Endodermal cell (in vitro differentiated cells): Measurements from ENCODE around the gene OBSL1. TPM values are rescaled to one million over a fixed set of nuclear protein-coding genes. Genes with fewer than 3 reads are reported as not detected.

Experiments used
- DNase-seq: peaks from one replicate; pipeline ENCODE4 v3.0.0-alpha.2; 2017
- H3K27ac ChIP-seq: 2 replicates; pipeline ENCODE4 v1.5.1; 2013; ENCODE audit warnings: mild to moderate bottlenecking, low read depth, low read length, moderate library complexity
- H3K27me3 ChIP-seq: 2 replicates; pipeline ENCODE4 v1.6.1; 2013; ENCODE audit warnings: mild to moderate bottlenecking, low read length, moderate library complexity; ENCODE audit not compliant: insufficient read depth, control insufficient read depth, poor library complexity, severe bottlenecking
- H3K36me3 ChIP-seq: 2 replicates; pipeline ENCODE4 v1.7.0; 2013; ENCODE audit warnings: mild to moderate bottlenecking, low read length, moderate library complexity; ENCODE audit not compliant: control insufficient read depth, insufficient read depth
- H3K4me1 ChIP-seq: one replicate; pipeline ENCODE4 v1.7.0; 2013; ENCODE audit warnings: low read length; ENCODE audit not compliant: control insufficient read depth, insufficient read depth
- H3K4me3 ChIP-seq: 2 replicates; pipeline ENCODE4 v1.5.1; 2013; ENCODE audit warnings: mild to moderate bottlenecking, low read length, moderate library complexity
- H3K9ac ChIP-seq: 2 replicates; pipeline ENCODE4 v1.6.1; 2013; ENCODE audit warnings: mild to moderate bottlenecking, low read length, moderate library complexity; ENCODE audit not compliant: poor library complexity, severe bottlenecking; ENCODE audit errors: extremely low read depth
- H3K9me3 ChIP-seq: 2 replicates; pipeline ENCODE4 v1.6.1; 2013; ENCODE audit warnings: mild to moderate bottlenecking, low read length, moderate library complexity; ENCODE audit not compliant: control insufficient read depth
- H3K27ac Mint-ChIP-seq: 2 replicates; pipeline ENCODE4 v1.8.0; 2020; ENCODE audit warnings: mixed read lengths
- H3K27me3 Mint-ChIP-seq: 2 replicates; pipeline ENCODE4 v1.8.0; 2021; ENCODE audit warnings: mild to moderate bottlenecking, mixed read lengths; ENCODE audit not compliant: insufficient read depth
- H3K36me3 Mint-ChIP-seq: 2 replicates; pipeline ENCODE4 v1.8.0; 2020; ENCODE audit warnings: low read depth, mixed read lengths
- H3K4me1 Mint-ChIP-seq: 2 replicates; pipeline ENCODE4 v1.8.0; 2020; ENCODE audit warnings: mixed read lengths
- H3K4me3 Mint-ChIP-seq: 2 replicates; pipeline ENCODE4 v1.8.0; 2020; ENCODE audit warnings: mild to moderate bottlenecking, moderate library complexity, mixed read lengths
- H3K9me3 Mint-ChIP-seq: 2 replicates; pipeline ENCODE4 v1.8.0; 2020; ENCODE audit warnings: mild to moderate bottlenecking, mixed read lengths
- WGBS, 2 experiments: methylation state at CpG; one replicate each; pipeline versions ENCODE4 v1.1.5 to v1.1.7; 2013; ENCODE audit warnings: missing lambda C conversion rate in 2 of 2, mixed read lengths in 1 of 2; ENCODE audit not compliant: insufficient coverage in 1 of 2, insufficient read length in 1 of 2; 5-methylcytosine and 5-hydroxymethylcytosine counted together
- total RNA-seq, 2 donors: library from RNA; stranded (reverse); fragmentation: NEBNext Ultra II Directional in 1 of 2; extraction: Animal tissue kit (Norgen Biotek cat#: 25700) in 1 of 2; gene quantifications; 2 replicates in 1 of 2; 3 replicates in 1 of 2; pipeline ENCODE4 v1.2.1, GENCODE V29; 2021
- TF ChIP-seq, protein P1 (sequence below): fragments of 200-600 bp; sonication (generic); conservative IDR thresholded peaks from 2 replicates; pipeline ENCODE4 v1.5.0; 2021; ENCODE audit warnings: antibody characterized with exemption, mild to moderate bottlenecking

OBSL1 gene
- total RNA-seq, 2 donors from 2014 or later: 156 to 162 TPM

DNA sequence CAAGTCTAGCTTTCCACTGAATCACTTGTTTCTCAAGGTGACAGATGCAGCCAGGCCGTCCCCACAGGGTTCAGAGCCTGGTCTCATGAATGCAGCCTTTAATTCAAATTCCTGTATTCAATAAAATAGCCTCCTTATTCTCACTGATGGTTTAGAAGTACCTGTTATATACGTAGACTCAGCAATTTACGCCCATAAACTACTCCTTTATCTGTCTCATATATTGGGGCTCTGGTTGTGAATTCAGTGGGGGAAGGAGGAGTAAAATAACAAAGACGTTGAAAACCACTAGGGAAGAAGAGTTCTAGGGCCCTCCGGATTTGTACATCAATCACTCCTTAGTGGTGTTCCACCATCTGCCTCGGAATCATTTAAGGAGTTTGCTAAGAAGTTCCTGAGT is 1.7 kb downstream of the OBSL1 start:
- peak overlapping the region; percentile 73 for H3K4me3 ChIP-seq
- WGBS, 2 experiments: 69 to 87% methylated on average over 4 to 6 of the region's 6 CpGs
- H3K9me3 Mint-ChIP-seq: no peaks in the 10 kb centered on the region
- H3K27ac ChIP-seq: no peak overlapping the region
- H3K36me3 Mint-ChIP-seq: peaks cover 44% of the 10 kb centered on the region
- peaks cover 25% of the 10 kb centered on the region for H3K4me1 Mint-ChIP-seq
- H3K36me3 ChIP-seq: peaks cover 13% of the 10 kb centered on the region
- no peak overlapping the region for H3K27ac Mint-ChIP-seq
- no peaks in the 10 kb centered on the region for H3K4me1 ChIP-seq
- TF ChIP-seq, protein P1, sequence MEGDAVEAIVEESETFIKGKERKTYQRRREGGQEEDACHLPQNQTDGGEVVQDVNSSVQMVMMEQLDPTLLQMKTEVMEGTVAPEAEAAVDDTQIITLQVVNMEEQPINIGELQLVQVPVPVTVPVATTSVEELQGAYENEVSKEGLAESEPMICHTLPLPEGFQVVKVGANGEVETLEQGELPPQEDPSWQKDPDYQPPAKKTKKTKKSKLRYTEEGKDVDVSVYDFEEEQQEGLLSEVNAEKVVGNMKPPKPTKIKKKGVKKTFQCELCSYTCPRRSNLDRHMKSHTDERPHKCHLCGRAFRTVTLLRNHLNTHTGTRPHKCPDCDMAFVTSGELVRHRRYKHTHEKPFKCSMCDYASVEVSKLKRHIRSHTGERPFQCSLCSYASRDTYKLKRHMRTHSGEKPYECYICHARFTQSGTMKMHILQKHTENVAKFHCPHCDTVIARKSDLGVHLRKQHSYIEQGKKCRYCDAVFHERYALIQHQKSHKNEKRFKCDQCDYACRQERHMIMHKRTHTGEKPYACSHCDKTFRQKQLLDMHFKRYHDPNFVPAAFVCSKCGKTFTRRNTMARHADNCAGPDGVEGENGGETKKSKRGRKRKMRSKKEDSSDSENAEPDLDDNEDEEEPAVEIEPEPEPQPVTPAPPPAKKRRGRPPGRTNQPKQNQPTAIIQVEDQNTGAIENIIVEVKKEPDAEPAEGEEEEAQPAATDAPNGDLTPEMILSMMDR: no peak
- no peaks in the 10 kb centered on the region for H3K27me3 ChIP-seq
- H3K4me3 Mint-ChIP-seq: peak overlapping the region; percentile 63
- H3K9ac ChIP-seq: no peak overlapping the region
- H3K9me3 ChIP-seq: no peaks in the 10 kb centered on the region
- no peak for DNase-seq
- peaks cover 2% of the 10 kb centered on the region for H3K27me3 Mint-ChIP-seq

DNA sequence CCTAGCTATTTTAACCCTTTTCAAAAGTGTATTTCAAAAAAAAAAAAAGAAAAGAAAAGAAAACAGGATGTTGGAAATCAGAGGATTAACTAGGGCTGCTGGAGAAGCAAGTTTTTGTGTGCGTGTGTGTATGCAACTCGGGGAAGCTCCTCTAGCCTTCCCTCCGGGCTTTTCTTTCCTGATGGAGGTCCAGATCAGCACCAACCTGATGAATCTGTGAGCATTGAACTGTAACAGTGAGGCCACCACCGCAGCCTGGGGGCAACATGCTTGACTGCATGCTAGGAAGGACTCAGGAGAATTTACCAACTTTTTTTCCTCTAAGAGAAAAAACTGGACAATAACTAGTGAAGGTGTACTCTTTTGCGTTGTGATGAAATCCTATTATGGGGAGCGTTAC is 2.3 kb downstream of the OBSL1 start:
- TF ChIP-seq, protein P1: no peak

DNA sequence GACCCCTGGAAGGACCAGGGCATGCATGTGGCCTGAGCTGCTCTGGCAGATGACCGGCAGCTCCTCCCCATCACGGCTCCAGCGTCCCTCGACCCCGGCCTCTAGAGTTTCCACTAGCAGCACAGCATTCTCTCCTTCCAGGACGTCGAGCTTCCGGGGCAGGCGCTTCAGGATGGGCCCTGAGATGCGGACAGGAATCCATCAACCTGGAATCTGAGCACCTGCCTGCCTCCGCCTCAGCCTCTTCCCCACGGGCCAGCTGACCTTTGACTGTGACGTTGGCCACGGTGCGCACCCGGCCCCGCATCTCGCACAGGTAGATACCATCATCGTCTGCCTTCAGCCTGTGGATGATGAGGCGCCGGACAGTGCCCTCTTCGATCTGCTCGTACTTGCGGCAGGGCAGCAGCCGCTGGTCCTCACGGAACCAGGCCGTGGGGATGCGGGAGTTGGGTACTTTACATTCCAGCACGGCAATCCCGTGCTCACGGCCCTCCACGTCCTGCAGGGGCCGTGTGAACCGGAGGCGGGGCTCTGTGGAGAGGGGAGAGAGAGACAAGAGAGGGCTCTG is 3.5 kb downstream of the OBSL1 start:
- H3K36me3 ChIP-seq: peaks cover 13% of the 10 kb centered on the region
- H3K4me3 ChIP-seq: no peak overlapping the region
- Mint-ChIP-seq H3K27me3 (peaks cover 2% of the 10 kb centered on the region), H3K27ac (no peak overlapping the region), H3K4me1 (peaks cover 31% of the 10 kb centered on the region), H3K36me3 (peaks cover 57% of the 10 kb centered on the region), H3K4me3 (no peak overlapping the region), H3K9me3 (no peaks in the 10 kb centered on the region)
- TF ChIP-seq, protein P1: no peak
- no peak for DNase-seq
- H3K4me1 ChIP-seq: no peaks in the 10 kb centered on the region
- no peak overlapping the region for H3K9ac ChIP-seq
- no peak overlapping the region for H3K27ac ChIP-seq
- WGBS, 2 experiments: 92 to 95% methylated on average over 34 to 35 of the region's 35 CpGs
- H3K27me3 ChIP-seq: no peaks in the 10 kb centered on the region
- H3K9me3 ChIP-seq: no peaks in the 10 kb centered on the region

More for the DNA sequence above, 2.3 kb downstream of the OBSL1 start:
- Histone ChIP-seq H3K9me3 (no peaks in the 10 kb centered on the region), H3K4me1 (no peaks in the 10 kb centered on the region), H3K36me3 (peaks cover 13% of the 10 kb centered on the region), H3K27me3 (no peaks in the 10 kb centered on the region), H3K4me3 (no peak overlapping the region), H3K9ac (no peak overlapping the region), H3K27ac (no peak overlapping the region)
- Mint-ChIP-seq H3K27ac (no peak overlapping the region), H3K36me3 (peaks cover 49% of the 10 kb centered on the region), H3K27me3 (peaks cover 2% of the 10 kb centered on the region), H3K9me3 (no peaks in the 10 kb centered on the region), H3K4me1 (peaks cover 25% of the 10 kb centered on the region), H3K4me3 (peak overlapping the region; percentile 63)
- 90 to 98% methylated on average over 5 to 6 of the region's 6 CpGs for WGBS, 2 experiments
- peak; percentile 44 for DNase-seq
